ENCODE results near the gene CDH2.
A peak's percentile ranks its signal among the peaks of the same experiment; 100 is the strongest.

Gene CDH2

DNA sequence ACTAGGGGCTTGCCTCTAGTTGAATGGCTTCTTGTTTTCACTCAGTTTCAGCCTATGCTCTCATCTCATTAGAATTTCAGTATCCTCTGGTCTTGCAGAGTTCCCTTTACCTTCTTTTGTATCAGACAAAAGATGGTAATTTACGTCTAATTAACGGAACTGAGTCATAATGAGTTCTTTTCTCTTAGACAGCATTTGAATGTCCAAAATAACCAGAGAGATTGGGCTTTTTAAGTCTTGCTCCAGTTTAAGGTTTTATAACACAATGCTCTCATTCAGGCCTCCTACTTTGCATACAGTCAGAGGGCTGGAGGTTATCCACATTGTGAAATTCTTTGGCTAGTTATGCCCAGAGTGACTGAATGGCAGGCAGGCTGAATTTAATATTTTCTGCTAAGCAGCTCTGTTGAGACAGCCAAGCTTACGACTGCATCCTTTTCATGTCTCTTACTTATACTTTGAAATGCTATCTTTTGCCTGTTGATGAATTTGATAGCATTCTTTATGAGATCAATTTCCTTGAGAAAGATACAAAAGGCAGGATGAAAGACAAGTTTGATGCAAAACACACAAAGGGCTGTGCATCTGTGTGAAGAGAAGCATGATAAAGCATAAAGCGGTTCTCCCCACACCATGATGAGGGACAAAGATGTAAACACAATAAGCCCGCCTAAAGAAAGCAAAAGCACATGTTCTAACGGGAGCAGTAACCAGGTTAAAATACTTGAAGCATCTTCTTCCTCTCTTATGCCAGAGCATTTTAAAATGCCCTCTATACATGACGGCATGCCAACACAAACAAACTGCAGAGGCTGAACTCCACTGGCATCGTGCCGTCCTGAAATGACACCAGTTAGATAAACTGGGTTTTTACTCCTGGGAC, 90.0 kb downstream of the CDH2 start:
- peak; percentile 89 for DNase-seq (ENCODE audit: low spot score)

DNA sequence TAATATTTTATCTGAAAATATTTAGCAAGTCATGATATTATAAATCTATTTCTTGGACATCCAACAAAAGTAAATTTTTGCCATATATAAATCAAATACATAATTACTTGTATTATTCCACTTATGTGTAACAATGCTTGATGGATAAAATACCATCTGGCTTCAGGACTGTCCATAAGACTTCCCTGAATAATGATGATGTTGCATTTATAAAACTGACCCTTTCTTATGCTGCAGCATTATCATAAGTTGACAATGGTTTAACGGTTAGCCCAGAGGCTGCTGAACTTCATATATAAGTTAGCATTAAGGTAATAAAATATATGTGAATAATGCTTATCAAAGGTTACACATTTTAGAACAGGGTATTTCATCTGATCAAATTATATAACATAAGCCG, 95.4 kb downstream of the CDH2 start:
- DNase-seq (ENCODE audit: low spot score), result no peak

DNA sequence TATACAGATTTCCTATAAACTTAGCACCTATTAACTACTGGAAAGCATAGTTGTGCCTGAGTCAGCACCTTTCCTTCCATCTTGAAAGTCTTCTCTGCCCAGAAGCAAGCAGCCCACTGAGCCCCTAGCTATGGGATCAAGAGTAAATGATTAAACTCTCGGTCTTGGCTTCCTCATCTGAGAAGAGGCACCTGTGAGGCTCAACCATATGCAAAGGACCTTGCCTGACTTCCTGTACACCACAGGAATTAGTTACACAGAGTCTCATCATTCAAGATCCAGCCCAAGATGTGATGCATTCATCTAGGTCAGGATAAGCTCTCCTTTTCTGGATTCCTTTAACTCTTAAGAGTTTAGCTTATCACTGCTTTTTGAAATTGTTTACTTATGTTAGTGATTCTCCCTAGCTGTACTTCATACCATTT, 96.0 kb downstream of the CDH2 start:
- no peak for DNase-seq (ENCODE audit: low spot score)

DNA sequence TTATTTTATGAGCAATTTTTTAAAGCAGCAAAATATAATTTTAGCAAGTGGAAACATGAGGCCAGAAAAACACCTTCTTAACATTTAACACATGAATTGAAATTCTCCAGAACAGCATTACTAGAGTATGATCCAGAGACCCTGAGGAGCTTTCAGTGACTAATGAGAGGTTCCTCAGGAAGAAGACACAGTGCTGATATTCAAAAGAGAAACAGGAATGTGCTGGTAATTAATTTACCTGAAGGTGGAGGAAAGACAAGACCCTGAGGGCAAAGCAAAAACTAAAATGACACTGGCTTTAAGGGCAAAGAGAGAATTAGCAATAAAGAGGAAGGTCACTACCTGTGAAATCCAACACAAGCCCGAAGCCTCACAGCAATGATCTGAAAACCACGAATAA, 97.0 kb downstream of the CDH2 start:
- no peak for DNase-seq (ENCODE audit: low spot score)

DNA sequence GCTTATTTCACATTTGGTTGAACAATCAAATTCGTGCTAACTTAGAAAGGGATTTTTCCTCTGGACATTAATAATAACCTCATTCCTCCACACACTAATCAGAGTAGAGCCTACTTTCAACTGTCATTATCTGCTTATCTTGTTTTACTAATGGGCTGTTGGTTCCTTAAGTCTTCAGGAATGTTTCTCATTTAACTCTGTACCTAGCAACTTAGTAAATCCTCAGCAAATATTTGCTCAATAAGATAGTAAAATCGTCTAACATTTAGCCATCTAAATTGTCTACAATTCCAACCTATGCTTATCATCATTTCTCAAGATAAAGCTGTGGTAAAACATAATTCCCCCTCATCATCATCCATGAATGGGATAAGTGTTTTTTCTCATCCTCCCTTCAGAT, 98.1 kb downstream of the CDH2 start:
- no peak for DNase-seq (ENCODE audit: low spot score)

DNA sequence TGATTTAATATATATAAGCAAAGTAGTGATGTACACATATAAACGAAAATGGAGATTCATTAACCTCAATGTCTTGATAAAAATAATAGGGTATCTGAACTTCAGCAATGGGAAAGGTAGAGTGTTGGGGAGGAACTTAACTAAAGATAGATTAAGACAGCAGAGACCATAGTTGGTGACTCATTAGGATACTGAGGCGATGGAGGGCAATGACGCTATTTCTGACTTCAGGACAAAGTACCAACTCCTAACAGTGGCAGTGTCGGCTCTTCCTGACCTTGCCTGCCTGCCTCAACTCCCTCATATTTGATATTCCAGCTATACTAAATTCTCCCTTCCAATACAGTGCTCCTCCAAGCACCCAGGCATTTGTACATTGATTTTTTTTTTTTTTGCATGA, 98.6 kb downstream of the CDH2 start:
- no peak for DNase-seq (ENCODE audit: low spot score)

DNA sequence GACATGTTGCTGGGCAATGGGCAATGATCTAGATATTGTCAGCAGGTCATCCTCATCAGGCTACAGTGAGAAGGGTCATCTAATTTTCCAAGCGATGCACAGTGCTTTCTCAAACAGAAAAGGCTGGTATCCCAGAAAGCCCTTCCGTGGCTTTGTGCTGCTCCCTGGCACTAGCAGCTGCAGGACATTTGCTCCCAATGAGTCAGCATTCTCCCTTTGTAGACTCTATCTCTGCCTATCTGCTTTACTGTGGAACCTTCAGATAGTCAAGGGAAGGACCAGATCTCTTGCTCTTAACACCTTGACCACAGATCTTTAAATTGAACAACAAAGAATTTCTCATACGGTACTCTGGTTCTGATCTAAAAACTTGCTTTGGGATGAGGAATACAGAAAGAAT, 101.4 kb downstream of the CDH2 start:
- DNase-seq (ENCODE audit: low spot score), result no peak

DNA sequence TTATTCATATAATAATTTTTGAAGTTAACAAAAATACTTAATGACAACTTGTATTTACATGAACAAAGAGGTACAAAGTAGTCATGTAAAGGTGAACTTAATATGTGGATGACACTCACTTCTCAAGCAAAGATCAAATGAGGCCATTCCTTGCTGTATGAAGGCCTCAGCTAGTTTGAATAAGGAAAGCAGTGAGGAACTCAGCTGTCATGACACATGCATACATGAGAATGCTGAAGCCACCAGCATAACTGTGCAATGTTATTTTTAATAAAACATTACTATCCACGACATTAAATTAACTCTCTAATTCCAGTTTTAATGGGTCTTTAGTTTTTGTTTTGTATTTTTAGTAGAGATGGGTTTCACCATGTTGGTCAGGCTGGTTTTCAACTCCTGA, 102.9 kb downstream of the CDH2 start:
- DNase-seq (ENCODE audit: low spot score), result no peak

DNA sequence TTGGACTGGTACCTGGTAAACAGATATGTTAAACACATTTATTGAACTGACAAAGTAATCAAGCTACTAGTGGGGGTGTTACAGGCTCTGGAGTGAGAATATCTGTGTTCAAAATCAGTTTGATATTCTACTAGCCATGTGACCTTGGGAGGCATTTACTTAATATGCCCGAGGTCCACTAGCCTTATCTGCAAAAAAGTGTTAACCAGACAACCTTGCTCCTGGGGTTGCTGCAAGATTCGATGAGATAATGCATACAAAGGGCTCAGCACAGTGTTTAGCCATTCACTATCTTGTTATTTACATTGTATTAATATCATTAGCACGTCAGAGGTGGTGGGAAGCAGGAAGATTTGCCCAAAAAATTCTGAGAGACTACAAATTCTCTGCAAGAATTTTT, 103.3 kb downstream of the CDH2 start:
- DNase-seq (ENCODE audit: low spot score), result no peak

DNA sequence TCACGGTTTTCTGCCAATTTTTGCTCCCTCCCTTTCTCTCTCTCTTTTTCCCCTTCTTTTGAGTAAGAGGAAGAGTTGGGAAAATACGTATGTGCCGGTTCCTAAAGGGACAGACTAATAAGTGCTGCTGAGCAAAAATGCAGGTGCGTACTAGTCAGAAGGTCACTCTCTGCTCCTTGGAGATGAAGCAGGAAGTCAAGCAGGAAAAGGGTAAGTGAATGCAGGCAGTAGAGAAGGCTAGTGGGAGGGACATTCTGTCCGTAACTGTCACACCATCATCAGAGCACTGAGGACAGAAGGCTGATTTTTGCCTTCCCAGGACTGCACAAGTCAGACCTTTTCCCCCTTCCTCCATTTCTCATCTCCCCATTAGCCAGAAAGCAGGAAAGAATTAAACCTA, 105.7 kb downstream of the CDH2 start:
- DNase-seq (ENCODE audit: low spot score), result no peak

DNA sequence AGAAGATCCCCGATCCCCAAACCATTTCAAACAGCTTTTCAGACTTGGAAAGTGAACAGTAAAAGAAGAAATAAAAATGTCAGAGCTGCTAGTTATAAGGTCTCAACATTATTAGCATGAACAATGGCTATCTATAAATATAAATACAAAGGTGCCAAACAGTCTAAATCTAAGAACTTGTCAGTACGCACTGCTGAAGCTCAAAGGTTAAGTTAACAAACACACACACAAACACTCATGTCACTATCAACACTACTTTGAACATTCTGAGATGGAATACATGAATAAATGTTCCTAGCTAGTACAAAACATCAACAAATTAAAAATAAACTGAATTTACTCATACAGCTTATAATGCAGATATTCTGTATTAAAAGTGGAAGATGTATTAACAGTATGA, 108.7 kb downstream of the CDH2 start:
- DNase-seq (ENCODE audit: low spot score), result no peak

DNA sequence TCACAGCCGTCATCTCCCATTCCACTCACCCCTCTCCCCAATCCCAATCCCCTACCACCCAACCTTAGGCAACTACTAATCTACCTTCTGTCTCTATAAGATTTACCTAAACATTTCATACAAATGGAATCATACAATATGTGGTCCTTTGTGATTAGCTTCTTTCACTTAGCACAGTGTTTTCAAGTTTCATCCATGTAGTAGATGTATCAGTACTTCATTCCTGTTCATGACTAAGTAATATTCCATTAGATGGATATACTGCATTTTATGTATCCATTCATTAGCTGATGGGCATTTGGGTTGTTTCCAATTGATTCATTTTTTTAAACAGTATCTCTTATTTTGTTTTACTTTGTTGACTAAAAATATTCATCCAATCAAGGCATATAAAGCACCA, 109.6 kb downstream of the CDH2 start:
- no peak for DNase-seq (ENCODE audit: low spot score)

DNA sequence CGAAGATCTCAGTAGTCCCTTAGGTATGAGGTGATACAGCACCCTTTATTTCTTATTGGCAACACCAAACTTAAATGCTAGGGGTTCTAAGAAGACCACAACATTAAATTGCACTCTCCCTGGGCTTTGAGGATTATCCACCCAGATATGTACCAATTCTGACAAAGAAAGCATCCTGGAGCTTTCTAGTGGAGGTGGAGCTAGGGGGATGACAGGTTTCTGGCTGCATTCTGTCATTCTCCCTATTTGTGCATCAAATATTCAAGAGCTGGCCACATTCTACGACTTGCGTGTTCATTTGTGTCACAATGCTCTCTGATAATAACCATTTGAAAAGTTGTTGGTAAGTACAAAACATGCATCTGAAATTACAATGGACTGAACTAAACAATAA, 111.1 kb downstream of the CDH2 start:
- no peak for DNase-seq (ENCODE audit: low spot score)

DNA sequence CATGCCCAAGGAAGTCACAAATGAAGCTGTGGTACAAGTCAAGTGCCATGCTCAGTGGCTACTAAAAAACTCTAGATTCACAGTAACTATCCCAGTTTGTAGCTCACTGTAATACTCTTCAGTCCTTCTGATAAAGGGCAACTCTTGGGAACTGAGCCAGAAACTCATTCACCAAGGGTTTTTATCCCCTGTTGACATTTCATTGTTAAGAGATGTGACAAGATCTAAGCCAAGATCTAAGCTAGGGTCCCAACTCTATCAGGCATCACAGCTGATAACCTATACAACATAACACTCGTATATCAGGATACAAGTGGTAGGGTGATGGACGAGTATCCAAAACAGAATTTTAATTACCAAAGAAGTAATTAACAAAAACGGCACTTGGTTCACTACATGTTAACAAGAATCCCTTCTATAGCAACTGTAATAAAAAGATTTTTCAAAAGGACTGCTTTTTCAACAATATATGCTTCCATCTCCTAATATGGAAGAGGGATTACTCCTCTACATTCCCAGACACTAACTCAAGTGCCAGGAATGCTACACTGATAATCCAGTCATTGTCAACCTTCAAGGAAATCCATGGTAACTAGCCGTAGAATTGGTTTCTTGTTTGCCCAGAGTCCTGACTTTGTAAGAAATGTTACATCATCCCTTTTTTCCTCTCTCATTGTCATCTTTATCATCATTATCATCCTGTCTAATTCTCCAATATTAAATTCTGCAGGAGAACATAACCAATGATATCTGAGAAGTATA, 111.7 kb downstream of the CDH2 start:
- no peak for DNase-seq (ENCODE audit: low spot score)

DNA sequence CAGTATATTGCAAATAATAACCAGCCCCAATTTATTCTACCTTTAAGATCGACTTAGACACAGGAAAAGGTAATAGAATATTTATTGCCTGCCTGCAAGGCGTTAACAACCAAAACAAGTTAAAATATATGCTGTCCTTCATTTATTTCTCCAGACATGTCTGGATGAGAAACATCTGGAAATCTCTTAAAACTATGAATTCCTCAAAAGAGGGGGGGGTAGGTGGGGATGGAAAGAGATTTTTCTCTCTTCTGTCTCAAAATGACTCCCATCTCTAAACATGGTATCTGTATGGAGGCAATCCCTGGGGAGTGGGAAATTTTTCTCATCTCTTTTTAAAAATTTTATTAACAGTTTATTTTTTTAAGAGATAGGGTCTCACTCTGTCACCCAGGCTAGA, 113.0 kb downstream of the CDH2 start:
- no peak for DNase-seq (ENCODE audit: low spot score)

DNA sequence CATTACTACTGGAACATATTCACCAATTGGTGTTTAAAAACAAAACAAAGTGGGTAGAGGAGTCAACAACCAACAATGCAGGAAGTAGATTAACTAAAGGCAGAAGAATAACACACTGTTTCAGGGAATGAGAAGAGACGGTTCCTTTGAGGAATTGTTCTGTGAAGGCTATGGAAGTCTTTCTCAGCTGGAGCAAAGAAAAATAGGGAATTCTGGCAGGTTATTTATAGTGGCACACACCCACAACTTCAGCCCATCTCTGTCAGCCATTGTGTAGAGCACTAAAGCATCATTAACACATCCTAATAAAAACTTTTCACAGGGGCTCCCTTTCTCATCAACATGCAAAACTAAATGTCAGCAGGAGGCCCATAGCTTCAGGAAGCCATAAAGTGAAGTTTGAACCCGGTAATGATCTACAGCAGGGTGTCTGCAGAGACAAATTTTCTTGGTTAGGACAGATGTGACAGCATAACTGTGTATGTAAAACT, 113.6 kb downstream of the CDH2 start:
- no peak for DNase-seq (ENCODE audit: low spot score)

DNA sequence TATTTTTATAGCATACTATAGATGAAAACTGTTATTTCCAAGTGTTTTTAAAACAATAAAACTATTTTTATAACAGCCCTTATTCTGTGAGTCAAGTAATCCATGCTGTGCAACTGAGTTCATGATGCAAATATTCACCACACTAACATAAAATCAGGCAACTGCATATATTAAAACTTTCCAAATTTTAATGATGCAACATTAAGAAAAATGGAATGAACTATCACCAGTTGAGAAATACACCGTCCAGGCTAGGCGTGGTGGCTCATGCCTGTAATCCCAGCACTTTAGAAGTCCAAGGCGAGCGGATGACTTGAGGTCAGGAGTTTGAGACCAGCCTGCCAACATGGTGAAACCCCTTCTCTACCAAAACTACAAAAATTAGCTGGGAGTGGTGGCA, 114.5 kb downstream of the CDH2 start:
- no peak for DNase-seq (ENCODE audit: low spot score)

DNA sequence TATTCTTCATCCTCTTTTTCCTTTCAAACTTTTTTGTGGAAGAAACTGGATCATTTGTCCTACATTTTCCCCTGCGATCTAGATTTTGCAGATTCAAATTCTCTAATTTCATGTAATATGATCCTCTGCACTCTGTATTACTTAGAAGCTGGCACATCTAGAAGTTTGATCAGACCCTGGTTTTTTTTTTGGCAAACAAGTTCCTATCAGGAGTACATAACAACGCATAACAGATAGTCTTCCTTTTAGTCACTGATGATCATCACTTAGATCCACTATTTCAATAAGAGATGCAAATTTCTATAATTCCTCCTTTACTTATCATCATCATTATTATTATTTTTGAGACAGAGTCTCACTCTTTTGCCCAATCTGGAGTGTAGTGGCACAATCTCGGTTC, 117.1 kb downstream of the CDH2 start:
- no peak for DNase-seq (ENCODE audit: low spot score)

DNA sequence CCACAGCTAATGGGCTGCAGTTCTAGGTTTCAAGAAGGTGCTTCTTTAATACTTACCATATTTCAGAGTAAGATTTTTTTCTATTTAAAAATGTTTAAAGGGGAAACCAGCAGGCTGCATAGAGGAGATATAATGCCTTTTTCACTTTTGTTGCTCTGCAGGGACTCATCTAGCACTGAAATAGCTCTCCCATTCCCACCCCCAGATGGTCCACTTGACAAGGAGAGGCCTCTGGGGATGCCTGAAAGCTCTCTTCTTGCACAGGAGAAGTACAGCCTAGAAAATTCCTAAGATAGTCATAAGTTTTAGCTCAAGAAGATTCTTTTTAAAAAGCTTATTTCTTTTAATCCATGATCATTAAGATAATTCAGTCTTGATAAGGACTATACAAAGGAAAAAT, 126.4 kb downstream of the CDH2 start:
- DNase-seq (ENCODE audit: low spot score), result no peak

DNA sequence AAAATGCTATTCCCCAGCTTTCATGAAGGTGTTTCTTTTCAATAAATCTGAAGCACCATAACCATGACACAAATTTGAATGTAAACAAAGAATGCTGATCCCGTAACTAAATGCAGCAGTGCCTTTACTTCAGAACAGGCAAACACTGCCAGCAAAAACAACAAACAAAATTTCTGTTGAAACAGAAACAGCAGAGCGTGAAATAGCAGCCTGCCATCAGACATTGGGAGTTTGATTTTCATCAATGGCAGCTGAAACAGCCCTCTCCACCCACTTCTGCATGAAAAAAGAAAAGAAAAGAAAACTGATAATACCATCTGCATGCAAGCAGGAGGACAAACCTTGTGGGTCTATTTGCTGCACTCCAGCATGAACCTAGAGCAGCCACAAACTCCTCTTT, 128.3 kb downstream of the CDH2 start:
- DNase-seq (ENCODE audit: low spot score), result no peak

DNA sequence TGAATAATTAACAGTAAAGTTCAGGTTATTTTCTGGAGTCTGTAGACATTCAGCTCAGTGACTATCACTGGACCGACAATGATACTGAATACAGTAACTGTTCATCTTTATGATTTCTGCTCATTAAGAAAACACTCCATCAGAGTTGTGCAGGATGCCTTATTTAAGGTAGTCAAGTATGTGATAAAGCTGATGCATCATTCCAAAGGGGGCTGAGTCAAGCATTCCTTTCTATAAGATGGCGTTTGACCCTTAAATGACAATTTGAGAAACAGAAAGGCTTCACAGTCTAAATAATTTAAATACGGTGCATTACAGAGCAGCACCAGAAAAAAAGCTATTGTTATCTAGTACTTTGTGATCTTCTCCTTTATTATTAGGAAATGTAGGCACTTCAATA, 131.1 kb downstream of the CDH2 start:
- no peak for DNase-seq (ENCODE audit: low spot score)

DNA sequence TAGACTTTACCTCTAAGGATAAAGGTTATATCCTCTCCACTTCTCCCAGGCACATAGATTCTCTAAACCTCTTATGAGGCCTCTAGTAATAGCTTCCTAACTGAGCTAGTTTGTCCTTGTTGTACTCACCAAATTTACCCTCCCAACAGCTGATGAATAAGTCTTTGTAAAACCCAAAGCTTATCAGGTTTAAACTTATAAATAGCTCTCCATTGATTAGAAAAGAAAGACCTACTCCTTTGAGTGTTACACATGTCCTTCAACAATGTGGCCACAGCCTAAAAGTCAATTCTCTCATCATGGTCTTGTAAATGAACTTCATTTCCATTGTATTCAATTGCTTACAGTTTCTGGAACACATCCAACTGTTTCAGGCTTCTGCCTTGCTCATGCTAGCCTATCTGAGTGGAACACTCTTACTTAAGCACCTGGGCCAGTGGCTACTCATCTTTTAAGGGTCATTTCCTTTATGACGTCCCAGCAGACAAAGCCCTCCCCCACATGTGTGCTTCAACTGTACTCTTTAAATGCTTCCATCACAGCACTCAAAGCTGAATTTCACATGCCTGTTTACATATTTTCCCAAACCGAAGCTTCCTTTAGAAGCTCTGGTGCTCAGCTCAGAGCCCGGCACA, 131.6 kb downstream of the CDH2 start:
- DNase-seq (ENCODE audit: low spot score), result no peak

DNA sequence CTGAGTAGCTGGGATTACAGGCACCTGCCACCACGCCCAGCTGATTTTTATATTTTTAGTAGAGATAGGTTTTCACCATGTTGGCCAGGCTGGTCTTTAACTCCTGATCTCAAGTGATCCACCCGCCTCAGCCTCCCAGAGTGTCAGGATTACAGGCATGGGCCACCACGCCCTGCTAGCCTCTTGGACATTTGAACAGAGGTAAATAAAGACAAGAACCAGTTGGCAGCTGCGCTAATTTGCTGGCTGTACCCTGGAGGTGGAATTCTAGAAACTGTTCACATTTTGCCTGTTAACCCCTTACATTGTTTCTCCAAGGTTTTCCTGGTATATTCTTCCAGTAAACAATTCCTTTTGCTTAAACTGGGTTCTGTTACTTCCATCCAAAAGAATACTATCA, 132.9 kb downstream of the CDH2 start:
- DNase-seq (ENCODE audit: low spot score), result no peak
